Left ventricle myocardium inferior (tissue), 1 donor: Measurements from ENCODE around the gene HIP1R. TPM values are rescaled to one million over a fixed set of nuclear protein-coding genes. Genes with fewer than 3 reads are reported as not detected.
"Not testable (repeated sequence)": the region's sequence is repeated elsewhere in the genome, so short reads cannot be mapped to it uniquely, and the experiment has no call there.

Experiments
- DNase-seq: peaks from one replicate; pipeline ENCODE4 v3.0.0-alpha.2; 2020
- H3K27ac ChIP-seq: fragments of 200-600 bp; replicated peaks from 2 replicates; pipeline ENCODE4 v1.8.0; 2021
- H3K27me3 ChIP-seq: fragments of 200-600 bp; 2 replicates; pipeline ENCODE4 v1.8.0; 2021; ENCODE audit warnings: low read depth
- H3K36me3 ChIP-seq: fragments of 200-600 bp; 2 replicates; pipeline ENCODE4 v1.8.0; 2021
- H3K4me1 ChIP-seq: fragments of 200-600 bp; 2 replicates; pipeline ENCODE4 v1.8.0; 2021
- H3K4me3 ChIP-seq: fragments of 200-600 bp; 2 replicates; pipeline ENCODE4 v1.8.0; 2021; ENCODE audit warnings: mild to moderate bottlenecking, moderate library complexity
- H3K9me3 ChIP-seq: fragments of 200-600 bp; replicated peaks from 2 replicates; pipeline ENCODE4 v1.8.0; 2021
- CTCF ChIP-seq: fragments of 200-600 bp; IDR thresholded peaks from 2 replicates; pipeline ENCODE4 v1.8.0; 2021; ENCODE audit warnings: antibody characterized with exemption, mild to moderate bottlenecking, borderline replicate concordance
- intact Hi-C: fragments of 100-400 bp; cut with micrococcal nuclease; formaldehyde crosslinking; loops from one replicate; pipeline ENCODE4 v1.11.0; 2022
- total RNA-seq: library from RNA; stranded (reverse); fragmentation: NEBNext Ultra II Directional; extraction: Animal tissue kit (Norgen Biotek cat#: 25700); gene quantifications from one replicate; pipeline ENCODE4 v1.2.1, GENCODE V29; 2021
- donor health status: DM: no; HTN: yes; CAD: no; lungs with severe emphysema.

Gene HIP1R
- total RNA-seq, 1 donor from 2014 or later, result 11.2 TPM

- intact Hi-C loops, result no loop called here
- peak overlapping the region; percentile 43 for H3K27ac ChIP-seq
- no peak for TF ChIP-seq CTCF
Measured at GRCh38 chr12:122875590-122876220, 40.4 kb downstream of the HIP1R start.

GRCh38 chr12:122876281-122876680 is 41.0 kb downstream of the HIP1R start:
- H3K9me3 ChIP-seq, H3K27me3 ChIP-seq, H3K36me3 ChIP-seq, DNase-seq, H3K4me3 ChIP-seq, intact Hi-C loops: not testable (repeated sequence)
- H3K27ac ChIP-seq, result peak overlapping the region; percentile 43
- H3K4me1 ChIP-seq, result peaks cover 100% of the 10 kb centered on the region

More at GRCh38 chr12:122875590-122876220, 40.4 kb downstream of the HIP1R start:
- peaks cover 100% of the 10 kb centered on the region for H3K4me1 ChIP-seq
- H3K9me3 ChIP-seq, result no peaks in the 10 kb centered on the region
- H3K4me3 ChIP-seq, result no peak overlapping the region
- no peaks in the 10 kb centered on the region for H3K36me3 ChIP-seq
- no peaks in the 10 kb centered on the region for H3K27me3 ChIP-seq
- DNase-seq, result no peak

GRCh38 chr12:122876731-122877130 is 41.5 kb downstream of the HIP1R start:
- no peak for DNase-seq
- H3K4me1 ChIP-seq, result peaks cover 100% of the 10 kb centered on the region
- no peaks in the 10 kb centered on the region for H3K9me3 ChIP-seq
- H3K4me3 ChIP-seq, result no peak overlapping the region
- peak overlapping the region; percentile 43 for H3K27ac ChIP-seq
- TF ChIP-seq CTCF, result no peak
- intact Hi-C loops, result no loop called here
- H3K27me3 ChIP-seq, result no peaks in the 10 kb centered on the region
- no peaks in the 10 kb centered on the region for H3K36me3 ChIP-seq

- no peak for TF ChIP-seq CTCF
- no peaks in the 10 kb centered on the region for H3K9me3 ChIP-seq
- DNase-seq, result no peak
Measured at GRCh38 chr12:122878780-122879612, 43.7 kb downstream of the HIP1R start.

GRCh38 chr12:122880155-122880667 is 45.0 kb downstream of the HIP1R start:
- Histone ChIP-seq H3K4me1 (peaks cover 100% of the 10 kb centered on the region), H3K9me3 (no peaks in the 10 kb centered on the region), H3K36me3 (no peaks in the 10 kb centered on the region), H3K27me3 (no peaks in the 10 kb centered on the region), H3K4me3 (no peak overlapping the region), H3K27ac (peak overlapping the region; percentile 50)
- intact Hi-C loops, result no loop called here
- no peak for DNase-seq
- TF ChIP-seq CTCF, result no peak

More at GRCh38 chr12:122878780-122879612, 43.7 kb downstream of the HIP1R start:
- intact Hi-C loops, result no loop called here
- no peak overlapping the region for H3K27ac ChIP-seq
- no peaks in the 10 kb centered on the region for H3K36me3 ChIP-seq
- H3K27me3 ChIP-seq, result no peaks in the 10 kb centered on the region
- peaks cover 100% of the 10 kb centered on the region for H3K4me1 ChIP-seq
- no peak overlapping the region for H3K4me3 ChIP-seq
